ENCODE data around the gene SPTBN4. TPM values are rescaled to one million over a fixed set of nuclear protein-coding genes. Genes with fewer than 3 reads are reported as not detected.
"Not testable (repeated sequence)": the region's sequence is repeated elsewhere in the genome, so short reads cannot be mapped to it uniquely, and the experiment has no call there.

The SPTBN4 gene
- total RNA-seq, 1 experiment from 2014 or later, result 0.84 TPM

- no peak for DNase-seq (ENCODE audit: low read depth)
These were observed 61.8 kb downstream of the SPTBN4 start for GRCh38 chr19:40528533-40529092.

- peak; percentile 66 for DNase-seq (ENCODE audit: low read depth)
These were observed 62.5 kb downstream of the SPTBN4 start for GRCh38 chr19:40529093-40529954.

GRCh38 chr19:40530091-40530901 is 63.5 kb downstream of the SPTBN4 start:
- no peak for DNase-seq (ENCODE audit: low read depth)

GRCh38 chr19:40533508-40533907 is 66.7 kb downstream of the SPTBN4 start:
- DNase-seq (ENCODE audit: low read depth), result peak; percentile 24

GRCh38 chr19:40534148-40534547 is 67.3 kb downstream of the SPTBN4 start:
- no peak for DNase-seq (ENCODE audit: low read depth)

GRCh38 chr19:40539070-40539469 is 72.3 kb downstream of the SPTBN4 start:
- DNase-seq (ENCODE audit: low read depth), result peak; percentile 32

- peak; percentile 69 for DNase-seq (ENCODE audit: low read depth)
These were observed 75.5 kb downstream of the SPTBN4 start for GRCh38 chr19:40542202-40542859.

GRCh38 chr19:40543029-40543597 is 76.3 kb downstream of the SPTBN4 start:
- no peak for DNase-seq (ENCODE audit: low read depth)

GRCh38 chr19:40546153-40546841 is 79.5 kb downstream of the SPTBN4 start:
- not testable (repeated sequence) for DNase-seq (ENCODE audit: low read depth)

GRCh38 chr19:40547190-40547589 is 80.4 kb downstream of the SPTBN4 start:
- DNase-seq (ENCODE audit: low read depth), result not testable (repeated sequence)

- no peak for DNase-seq (ENCODE audit: low read depth)
These were observed 81.0 kb downstream of the SPTBN4 start for GRCh38 chr19:40547836-40548235.

GRCh38 chr19:40549007-40549708 is 82.4 kb downstream of the SPTBN4 start:
- peak; percentile 51 for DNase-seq (ENCODE audit: low read depth)

- DNase-seq (ENCODE audit: low read depth), result no peak
These were observed 84.2 kb downstream of the SPTBN4 start for GRCh38 chr19:40550951-40551350.

GRCh38 chr19:40552848-40553247 is 86.0 kb downstream of the SPTBN4 start:
- no peak for DNase-seq (ENCODE audit: low read depth)

- DNase-seq (ENCODE audit: low read depth), result no peak
These were observed 87.4 kb downstream of the SPTBN4 start for GRCh38 chr19:40553885-40554857.

- no peak for DNase-seq (ENCODE audit: low read depth)
These were observed 89.3 kb downstream of the SPTBN4 start for GRCh38 chr19:40555978-40556689.

- no peak for DNase-seq (ENCODE audit: low read depth)
These were observed 90.2 kb downstream of the SPTBN4 start for GRCh38 chr19:40556953-40557530.

- DNase-seq (ENCODE audit: low read depth), result no peak
These were observed 92.6 kb downstream of the SPTBN4 start for GRCh38 chr19:40559394-40559793.
